ENCODE data around the gene HIVEP3.

HIVEP3 gene

DNA sequence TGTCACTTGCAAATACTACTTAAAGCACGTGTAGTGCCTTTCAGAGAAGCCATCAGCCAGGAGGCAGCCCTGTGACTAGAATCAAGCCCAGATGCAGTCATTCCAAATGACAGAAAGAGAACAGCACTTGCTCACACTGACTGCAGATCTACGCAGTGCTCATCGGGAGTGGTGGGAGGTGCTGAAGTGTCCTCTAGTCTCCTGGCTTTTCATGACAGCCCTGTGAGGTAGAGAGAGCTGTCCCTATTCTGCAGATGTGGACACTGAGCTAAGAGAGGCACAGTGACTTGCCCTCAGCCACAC is 371.9 kb downstream of the HIVEP3 start:
- TF ChIP-seq, protein P1, sequence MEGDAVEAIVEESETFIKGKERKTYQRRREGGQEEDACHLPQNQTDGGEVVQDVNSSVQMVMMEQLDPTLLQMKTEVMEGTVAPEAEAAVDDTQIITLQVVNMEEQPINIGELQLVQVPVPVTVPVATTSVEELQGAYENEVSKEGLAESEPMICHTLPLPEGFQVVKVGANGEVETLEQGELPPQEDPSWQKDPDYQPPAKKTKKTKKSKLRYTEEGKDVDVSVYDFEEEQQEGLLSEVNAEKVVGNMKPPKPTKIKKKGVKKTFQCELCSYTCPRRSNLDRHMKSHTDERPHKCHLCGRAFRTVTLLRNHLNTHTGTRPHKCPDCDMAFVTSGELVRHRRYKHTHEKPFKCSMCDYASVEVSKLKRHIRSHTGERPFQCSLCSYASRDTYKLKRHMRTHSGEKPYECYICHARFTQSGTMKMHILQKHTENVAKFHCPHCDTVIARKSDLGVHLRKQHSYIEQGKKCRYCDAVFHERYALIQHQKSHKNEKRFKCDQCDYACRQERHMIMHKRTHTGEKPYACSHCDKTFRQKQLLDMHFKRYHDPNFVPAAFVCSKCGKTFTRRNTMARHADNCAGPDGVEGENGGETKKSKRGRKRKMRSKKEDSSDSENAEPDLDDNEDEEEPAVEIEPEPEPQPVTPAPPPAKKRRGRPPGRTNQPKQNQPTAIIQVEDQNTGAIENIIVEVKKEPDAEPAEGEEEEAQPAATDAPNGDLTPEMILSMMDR (IDR thresholded peaks at IDR 0.05; ENCODE audit: low read depth, low read length): no peak
- DNase-seq (ENCODE audit: extremely low read depth, low read depth): no peak

DNA sequence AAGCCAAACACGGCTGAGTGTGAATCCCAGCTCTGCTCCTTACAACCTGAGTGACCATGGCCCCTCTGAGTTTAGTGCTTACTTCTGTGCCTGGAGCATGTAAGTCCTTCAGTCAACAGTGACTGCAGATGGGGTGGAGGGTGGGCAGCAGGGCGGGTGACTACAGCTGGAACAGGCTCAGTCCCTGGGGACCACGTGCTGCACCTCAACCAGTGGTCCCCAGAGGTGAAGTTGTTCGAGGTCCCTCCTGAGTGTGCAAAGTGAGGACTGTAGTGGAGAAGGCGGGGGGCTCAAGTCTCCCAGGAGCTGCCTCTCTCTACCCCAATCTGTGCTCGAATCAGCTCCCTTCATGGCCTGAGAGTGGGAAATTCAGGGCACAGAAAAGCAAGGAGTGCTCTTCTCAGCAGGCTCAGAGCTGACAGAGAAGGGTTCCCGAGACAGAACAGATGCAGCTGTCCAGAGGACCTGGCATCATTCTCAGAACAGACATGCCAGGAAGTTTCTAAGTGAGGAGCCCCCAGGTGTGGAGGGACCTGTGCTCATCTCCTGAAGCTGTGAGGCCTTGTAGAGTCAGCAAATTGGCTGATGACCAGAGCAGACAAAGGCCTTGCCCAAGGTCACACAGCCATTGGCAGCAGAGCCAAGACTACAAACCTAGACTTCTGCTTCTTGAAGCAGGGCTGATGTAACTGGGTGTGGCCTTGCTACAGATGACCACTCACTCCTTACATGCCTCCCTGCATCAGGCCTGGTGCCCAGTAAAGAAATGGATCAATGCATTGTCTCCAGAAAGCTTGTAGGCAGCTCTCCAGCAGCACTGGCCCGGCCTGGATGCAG is 372.5 kb downstream of the HIVEP3 start:
- peak; percentile 38 for DNase-seq (ENCODE audit: extremely low read depth, low read depth)
- TF ChIP-seq, protein P1 (IDR thresholded peaks at IDR 0.05; ENCODE audit: low read depth, low read length): no peak

DNA sequence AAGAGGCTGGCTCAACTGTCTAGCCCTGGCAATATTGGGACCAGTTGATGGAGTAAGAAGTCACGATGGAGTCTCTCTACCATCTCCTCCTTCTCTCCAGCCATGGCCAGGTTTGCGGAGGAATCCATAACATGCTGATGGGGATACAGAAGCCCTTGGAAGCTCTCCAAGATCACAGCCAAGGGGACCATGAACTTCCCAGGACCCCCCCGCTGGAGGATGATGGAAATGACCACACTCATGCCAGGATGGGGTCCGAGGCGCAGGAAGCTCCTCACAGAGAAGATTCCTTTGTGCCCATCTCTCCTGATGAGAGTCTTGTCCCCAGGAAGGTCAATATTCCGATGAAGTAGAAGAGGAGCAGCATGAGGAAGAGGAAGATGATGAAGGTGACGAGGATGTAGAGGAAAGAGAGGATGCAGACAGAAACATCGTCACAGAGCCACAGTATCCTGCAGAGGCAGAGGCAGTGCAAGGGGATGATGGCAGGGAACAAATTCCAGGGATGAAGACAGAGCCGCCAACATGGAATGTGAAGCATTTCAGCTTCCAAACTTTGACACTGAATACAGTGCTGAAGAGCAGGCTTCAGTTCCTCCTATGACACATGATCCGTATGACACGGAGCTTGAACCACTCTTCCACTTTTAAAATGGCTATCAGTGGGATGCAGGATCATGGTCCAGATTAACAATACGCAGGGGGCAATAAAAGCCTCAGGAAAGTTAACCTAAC is 376.4 kb downstream of the HIVEP3 start:
- no peak for DNase-seq (ENCODE audit: extremely low read depth, low read depth)
- TF ChIP-seq, protein P1 (IDR thresholded peaks at IDR 0.05; ENCODE audit: low read depth, low read length): no peak

DNA sequence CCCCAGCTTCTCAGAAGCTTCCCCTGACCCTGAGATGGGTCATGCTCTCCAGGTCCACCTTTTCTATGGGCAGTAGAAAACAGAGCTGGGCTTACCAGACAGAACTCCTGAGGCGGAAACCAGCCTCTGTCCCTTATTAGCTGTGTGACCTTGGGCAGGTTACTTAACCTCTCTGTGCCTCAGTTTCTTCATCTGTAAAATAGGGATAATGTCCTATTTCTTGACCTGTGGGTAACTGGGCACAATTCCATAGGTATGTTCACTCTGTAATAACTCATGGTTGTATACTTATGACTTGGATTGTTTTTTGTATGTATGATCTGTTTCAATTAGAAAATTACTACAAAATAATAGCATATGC is 377.1 kb downstream of the HIVEP3 start:
- DNase-seq (ENCODE audit: extremely low read depth, low read depth): no peak

DNA sequence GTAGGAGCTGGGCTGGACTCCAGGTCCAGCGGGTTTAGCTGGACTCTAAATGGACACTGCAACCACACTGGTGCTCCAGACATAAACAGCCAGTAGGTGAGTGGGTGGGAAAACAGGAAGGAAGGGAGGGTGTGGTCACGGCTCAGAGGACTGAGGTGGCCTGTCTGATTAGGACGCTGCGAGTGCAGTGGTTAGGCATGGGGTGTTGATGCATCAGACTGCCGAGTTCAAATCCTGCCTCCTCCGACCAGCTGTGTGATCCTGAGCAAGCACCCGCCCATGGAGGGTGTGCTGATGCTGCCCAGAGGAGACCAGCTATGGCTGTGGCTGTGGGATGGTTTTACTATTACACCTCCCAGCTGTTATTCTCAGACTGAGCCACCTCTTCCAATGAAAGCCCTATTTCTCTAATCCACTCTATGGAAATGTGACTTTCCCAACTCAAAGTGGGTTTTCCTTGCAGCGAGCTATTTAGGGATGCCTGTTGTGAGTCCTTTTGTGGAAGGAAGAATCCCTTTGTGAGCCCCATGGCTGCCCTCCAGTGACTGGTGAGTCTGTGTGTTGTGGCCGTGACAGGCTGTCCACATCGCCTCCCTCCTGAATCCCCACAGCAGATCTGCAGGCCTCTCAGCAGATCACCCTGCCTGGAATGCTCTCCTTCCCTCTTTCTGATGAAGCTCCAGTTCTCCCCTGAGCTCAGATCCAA is 377.7 kb downstream of the HIVEP3 start:
- TF ChIP-seq, protein P1 (IDR thresholded peaks at IDR 0.05; ENCODE audit: low read depth, low read length): no peak
- no peak for DNase-seq (ENCODE audit: extremely low read depth, low read depth)

More for the DNA sequence above, 377.1 kb downstream of the HIVEP3 start:
- TF ChIP-seq, protein P1 (IDR thresholded peaks at IDR 0.05; ENCODE audit: low read depth, low read length): no peak

DNA sequence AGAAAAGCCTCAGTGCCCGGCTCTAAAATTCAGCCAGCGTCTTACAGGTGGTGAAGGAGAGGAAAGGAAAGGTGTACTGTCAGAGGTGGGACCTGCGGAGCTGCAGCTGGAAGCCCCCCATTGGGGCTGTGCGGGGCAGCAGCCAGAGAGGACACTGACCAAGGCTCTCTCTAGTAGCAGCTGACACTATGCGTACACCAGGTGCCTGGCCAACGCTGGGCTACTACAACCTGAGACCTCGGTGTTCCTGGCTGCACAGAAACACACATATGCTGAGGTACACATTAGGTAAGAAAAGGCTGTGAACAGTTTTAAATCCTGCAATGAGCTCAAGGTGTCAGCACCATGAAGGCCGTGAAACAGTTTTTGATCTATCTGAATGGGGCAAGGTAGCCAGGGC is 378.7 kb downstream of the HIVEP3 start:
- DNase-seq (ENCODE audit: extremely low read depth, low read depth): no peak
- TF ChIP-seq, protein P1 (IDR thresholded peaks at IDR 0.05; ENCODE audit: low read depth, low read length): no peak

DNA sequence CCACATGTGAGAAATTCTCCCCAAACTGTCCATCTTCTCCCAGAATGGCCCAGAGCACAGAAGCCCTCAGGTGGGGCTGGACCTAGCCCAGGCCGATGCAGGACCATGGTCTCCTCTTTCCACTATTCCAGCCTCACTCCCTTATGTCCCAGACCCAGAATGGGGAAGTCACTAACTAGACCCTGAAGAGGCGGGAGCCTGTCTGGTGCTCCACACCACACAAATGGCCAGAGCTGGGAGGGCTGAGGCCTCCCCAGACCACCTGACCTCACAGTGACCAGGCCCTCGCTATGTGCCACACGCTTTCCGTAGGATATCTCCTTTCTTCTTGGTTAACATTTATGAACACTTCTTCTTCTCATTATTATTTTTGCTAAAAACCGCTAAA is 379.3 kb downstream of the HIVEP3 start:
- TF ChIP-seq, protein P1 (IDR thresholded peaks at IDR 0.05; ENCODE audit: low read depth, low read length): no peak
- DNase-seq (ENCODE audit: extremely low read depth, low read depth): no peak

Measured in AG09319 (cell line).